HG02970 (cell line): ENCODE results near the gene CNTNAP2.

Experiments used
- ATAC-seq: cut with Tn5 transposase; IDR thresholded peaks from one replicate; pipeline ENCODE4 v1.9.1; 2021; ENCODE audit warnings: mild to moderate bottlenecking, moderate library complexity, moderate number of reproducible peaks; ENCODE audit not compliant: unreplicated experiment, low FRiP score

The CNTNAP2 gene

GRCh38 chr7:147296201-147296600, 1179.6 kb downstream of the CNTNAP2 start:
- no peak for ATAC-seq

GRCh38 chr7:147296986-147297385, 1180.4 kb downstream of the CNTNAP2 start:
- no peak for ATAC-seq

GRCh38 chr7:147298611-147299043, 1182.0 kb downstream of the CNTNAP2 start:
- no peak for ATAC-seq

GRCh38 chr7:147300293-147300692, 1183.7 kb downstream of the CNTNAP2 start:
- ATAC-seq, result no peak

- no peak for ATAC-seq
Measured at GRCh38 chr7:147304376-147304775, 1187.8 kb downstream of the CNTNAP2 start.

- ATAC-seq, result no peak
Measured at GRCh38 chr7:147305827-147306226, 1189.2 kb downstream of the CNTNAP2 start.

- ATAC-seq, result no peak
Measured at GRCh38 chr7:147308539-147308938, 1191.9 kb downstream of the CNTNAP2 start.

GRCh38 chr7:147311336-147311735, 1194.7 kb downstream of the CNTNAP2 start:
- no peak for ATAC-seq

GRCh38 chr7:147321504-147321903, 1204.9 kb downstream of the CNTNAP2 start:
- no peak for ATAC-seq

- ATAC-seq, result no peak
Measured at GRCh38 chr7:147332988-147333387, 1216.4 kb downstream of the CNTNAP2 start.

GRCh38 chr7:147363101-147363500, 1246.5 kb downstream of the CNTNAP2 start:
- no peak for ATAC-seq

- no peak for ATAC-seq
Measured at GRCh38 chr7:147376192-147376591, 1259.6 kb downstream of the CNTNAP2 start.

- ATAC-seq, result no peak
Measured at GRCh38 chr7:147380926-147381325, 1264.3 kb downstream of the CNTNAP2 start.

GRCh38 chr7:147394329-147394728, 1277.7 kb downstream of the CNTNAP2 start:
- ATAC-seq, result no peak

GRCh38 chr7:147400221-147400689, 1283.7 kb downstream of the CNTNAP2 start:
- no peak for ATAC-seq

GRCh38 chr7:147400925-147401324, 1284.3 kb downstream of the CNTNAP2 start:
- ATAC-seq, result no peak

GRCh38 chr7:147405621-147406020, 1289.0 kb downstream of the CNTNAP2 start:
- no peak for ATAC-seq

GRCh38 chr7:147406521-147407135, 1290.0 kb downstream of the CNTNAP2 start:
- ATAC-seq, result no peak

GRCh38 chr7:147411096-147411495, 1294.5 kb downstream of the CNTNAP2 start:
- no peak for ATAC-seq

GRCh38 chr7:147412109-147412508, 1295.5 kb downstream of the CNTNAP2 start:
- no peak for ATAC-seq

- ATAC-seq, result no peak
Measured at GRCh38 chr7:147412782-147413556, 1296.4 kb downstream of the CNTNAP2 start.

- ATAC-seq, result no peak
Measured at GRCh38 chr7:147413557-147413870, 1296.9 kb downstream of the CNTNAP2 start.
